ENCODE data around the gene PLPPR5.

PLPPR5 gene

GRCh38 chr1:98969798-98970490 is 34.7 kb downstream of the PLPPR5 start:
- DNase-seq = no peak

- DNase-seq = no peak
These were observed 37.5 kb downstream of the PLPPR5 start for GRCh38 chr1:98967122-98967521.

- no peak for DNase-seq
These were observed 39.3 kb downstream of the PLPPR5 start for GRCh38 chr1:98965394-98965793.

- no peak for DNase-seq
These were observed 40.5 kb downstream of the PLPPR5 start for GRCh38 chr1:98964198-98964597.

- peak; percentile 50 for DNase-seq
These were observed 41.5 kb downstream of the PLPPR5 start for GRCh38 chr1:98963064-98963758.

- DNase-seq = peak; percentile 54
These were observed 42.5 kb downstream of the PLPPR5 start for GRCh38 chr1:98962156-98962555.

- no peak for DNase-seq
These were observed 55.0 kb downstream of the PLPPR5 start for GRCh38 chr1:98949621-98950020.

GRCh38 chr1:98949166-98949565 is 55.5 kb downstream of the PLPPR5 start:
- DNase-seq = no peak

- DNase-seq = no peak
These were observed 57.6 kb downstream of the PLPPR5 start for GRCh38 chr1:98947071-98947470.

GRCh38 chr1:98940722-98941079 is 64.0 kb downstream of the PLPPR5 start:
- DNase-seq = peak; percentile 56

GRCh38 chr1:98940069-98940721 is 64.5 kb downstream of the PLPPR5 start:
- DNase-seq = no peak

- no peak for DNase-seq
These were observed 65.2 kb downstream of the PLPPR5 start for GRCh38 chr1:98939471-98939870.

GRCh38 chr1:98937347-98937746 is 67.3 kb downstream of the PLPPR5 start:
- no peak for DNase-seq

GRCh38 chr1:98932184-98932583 is 72.5 kb downstream of the PLPPR5 start:
- DNase-seq = no peak

- no peak for DNase-seq
These were observed 73.4 kb downstream of the PLPPR5 start for GRCh38 chr1:98931128-98931835.

GRCh38 chr1:98929437-98929836 is 75.2 kb downstream of the PLPPR5 start:
- DNase-seq = no peak

- DNase-seq = no peak
These were observed 78.1 kb downstream of the PLPPR5 start for GRCh38 chr1:98926597-98926996.

GRCh38 chr1:98924977-98925376 is 79.7 kb downstream of the PLPPR5 start:
- no peak for DNase-seq

- no peak for DNase-seq
These were observed 81.0 kb downstream of the PLPPR5 start for GRCh38 chr1:98923667-98924066.

GRCh38 chr1:98921817-98922216 is 82.8 kb downstream of the PLPPR5 start:
- peak; percentile 51 for DNase-seq

- DNase-seq = peak; percentile 92
These were observed 84.1 kb downstream of the PLPPR5 start for GRCh38 chr1:98920441-98921110.

- no peak for DNase-seq
These were observed 85.0 kb downstream of the PLPPR5 start for GRCh38 chr1:98919652-98920051.

- no peak for DNase-seq
These were observed 85.5 kb downstream of the PLPPR5 start for GRCh38 chr1:98919211-98919610.
